HUES64 (cell line): ENCODE data around the gene UMPS.

Source experiments
- H3K27ac ChIP-seq: 2 replicates; pipeline ENCODE4 v1.7.0; 2013; ENCODE audit warnings: low read depth, low read length, inconsistent platforms
- H3K27me3 ChIP-seq: 2 replicates; pipeline ENCODE4 v1.6.1; 2013; ENCODE audit warnings: mild to moderate bottlenecking, low read length; ENCODE audit not compliant: insufficient read depth
- H3K36me3 ChIP-seq: 2 replicates; pipeline ENCODE4 v1.6.1; 2013; ENCODE audit warnings: mild to moderate bottlenecking, low read length; ENCODE audit not compliant: insufficient read depth
- H3K4me1 ChIP-seq: 2 replicates; pipeline ENCODE4 v1.6.1; 2013; ENCODE audit warnings: mild to moderate bottlenecking, low read length, moderate library complexity; ENCODE audit not compliant: insufficient read depth
- H3K4me3 ChIP-seq: 2 replicates; pipeline ENCODE4 v1.5.1; 2013; ENCODE audit warnings: mild to moderate bottlenecking, low read length, moderate library complexity
- H3K9ac ChIP-seq: 2 replicates; pipeline ENCODE4 v1.6.1; 2013; ENCODE audit warnings: mild to moderate bottlenecking, low read depth, low read length
- H3K9me3 ChIP-seq: 2 replicates; pipeline ENCODE4 v1.6.1; 2013; ENCODE audit warnings: low read depth, low read length; ENCODE audit not compliant: insufficient read depth
- WGBS: fragments of 150-250, 120-280 bp; methylation state at CpG from one replicate; pipeline ENCODE4 v1.1.7; 2013; ENCODE audit warnings: missing lambda C conversion rate; 5-methylcytosine and 5-hydroxymethylcytosine counted together

The UMPS gene

DNA sequence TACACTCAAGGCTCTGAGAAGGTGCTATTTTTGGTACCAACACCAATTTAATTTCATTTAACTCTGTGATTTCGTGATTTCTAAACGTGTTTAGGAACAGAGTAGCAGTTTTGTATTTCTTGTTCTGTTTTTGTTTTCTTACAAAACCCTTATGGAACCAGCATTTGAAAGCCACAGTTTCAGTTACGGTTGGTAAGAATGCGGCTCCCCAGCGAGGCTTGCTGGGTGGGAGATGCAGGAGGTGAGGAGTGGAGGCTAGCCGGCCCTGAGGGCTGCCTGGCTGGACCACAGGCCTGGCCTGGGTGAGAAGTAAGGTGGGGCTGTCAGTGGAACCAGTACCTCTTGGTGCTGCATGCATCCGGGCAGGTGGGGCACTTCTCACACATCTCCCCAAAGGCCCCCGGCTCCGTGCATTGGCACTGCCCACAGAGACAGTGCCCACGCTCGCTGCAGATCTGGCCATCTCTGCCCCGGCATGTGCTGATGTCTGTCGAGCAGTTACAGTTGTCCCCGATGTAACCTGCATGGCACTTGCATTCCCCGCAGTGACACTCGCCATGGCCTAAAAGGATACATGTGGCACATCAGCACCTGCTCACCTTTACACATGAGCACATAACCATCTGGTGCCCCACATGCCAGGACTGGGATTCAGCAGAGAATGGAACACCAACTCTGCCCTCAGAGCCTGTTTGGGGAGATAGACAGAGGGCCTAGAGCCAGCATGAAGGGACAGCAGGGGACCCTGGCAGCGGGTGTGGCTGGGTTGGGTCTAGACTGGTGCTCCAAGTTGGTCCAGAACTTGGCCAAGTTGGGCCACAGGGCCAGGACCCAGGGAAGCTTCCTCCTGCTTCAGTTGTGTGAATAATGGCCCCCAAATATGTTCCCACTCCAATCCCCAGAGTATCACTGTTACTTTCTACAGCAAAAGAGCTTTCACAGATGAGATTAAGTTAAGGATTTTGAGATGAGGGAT, 43.4 kb downstream of the UMPS start:
- peaks cover 64% of the 10 kb centered on the region for H3K36me3 ChIP-seq
- WGBS: 96% methylated on average over 17 of the region's 17 CpGs
- no peak overlapping the region; the same call in 1 of the 2 replicates for H3K27ac ChIP-seq
- no peak overlapping the region for H3K9ac ChIP-seq
- peaks cover 19% of the 10 kb centered on the region for H3K4me1 ChIP-seq
- H3K9me3 ChIP-seq: no peaks in the 10 kb centered on the region
- H3K4me3 ChIP-seq: no peak overlapping the region
- no peaks in the 10 kb centered on the region for H3K27me3 ChIP-seq

DNA sequence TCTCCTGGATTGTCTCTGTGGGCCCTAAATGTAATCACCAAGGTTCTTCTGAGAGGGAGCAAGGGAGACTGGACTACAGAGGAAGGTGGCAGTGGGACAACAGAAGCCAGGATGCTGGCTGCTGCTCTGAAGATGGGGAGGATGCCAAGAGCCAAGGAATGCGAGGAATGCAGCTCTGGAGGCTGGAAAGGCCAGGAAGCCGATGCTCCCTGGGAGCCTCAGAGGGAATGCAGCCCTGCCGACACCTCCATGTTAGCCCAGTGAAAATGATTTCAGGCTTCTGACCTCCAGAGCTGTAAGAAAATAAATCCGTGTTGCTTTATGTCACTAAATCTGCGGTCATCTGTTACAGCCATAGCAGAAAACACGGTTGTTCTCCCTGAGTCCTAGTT, 44.1 kb downstream of the UMPS start:
- Histone ChIP-seq H3K4me3 (no peak overlapping the region), H3K36me3 (peaks cover 61% of the 10 kb centered on the region), H3K27ac (peak overlapping the region; percentile 74), H3K27me3 (no peaks in the 10 kb centered on the region), H3K9me3 (no peaks in the 10 kb centered on the region), H3K4me1 (peaks cover 19% of the 10 kb centered on the region), H3K9ac (peak overlapping the region; percentile 19; the same call in 1 of the 2 replicates)
- WGBS: 69% methylated on average over 6 of the region's 6 CpGs

DNA sequence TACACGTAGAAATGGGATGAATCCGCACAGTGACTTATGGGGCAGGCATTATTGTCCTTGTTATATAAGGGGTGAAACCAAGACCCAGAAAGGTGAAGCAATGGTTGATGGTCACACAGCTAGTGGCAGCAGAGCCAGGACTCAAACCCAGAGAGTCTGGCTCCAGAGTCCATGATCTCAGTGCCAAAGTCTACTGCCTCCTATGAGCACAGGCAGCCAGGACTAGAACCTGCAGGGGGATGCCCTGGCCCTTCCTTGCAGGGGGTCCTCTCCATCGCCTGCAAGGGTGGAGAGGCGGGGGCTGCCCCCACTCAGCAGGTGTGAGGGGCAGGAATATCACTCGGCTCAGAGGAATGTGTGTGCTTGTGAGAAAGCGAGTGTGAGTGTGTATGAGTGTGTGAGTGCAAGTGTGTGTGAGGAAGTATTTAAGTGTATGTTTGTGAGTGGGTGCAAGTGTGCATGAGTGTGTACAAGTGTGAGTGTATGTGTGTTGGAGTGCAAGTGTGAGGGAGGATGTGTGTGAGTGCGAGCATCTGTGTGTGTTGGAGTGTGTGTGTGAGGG, 44.7 kb downstream of the UMPS start:
- Histone ChIP-seq H3K9me3 (no peaks in the 10 kb centered on the region), H3K9ac (peak overlapping the region; percentile 19; the same call in 1 of the 2 replicates), H3K4me1 (peaks cover 20% of the 10 kb centered on the region), H3K4me3 (no peak overlapping the region), H3K27ac (peak overlapping the region; percentile 74), H3K36me3 (peaks cover 56% of the 10 kb centered on the region), H3K27me3 (no peaks in the 10 kb centered on the region)
- 80% methylated on average over 7 of the region's 7 CpGs for WGBS

DNA sequence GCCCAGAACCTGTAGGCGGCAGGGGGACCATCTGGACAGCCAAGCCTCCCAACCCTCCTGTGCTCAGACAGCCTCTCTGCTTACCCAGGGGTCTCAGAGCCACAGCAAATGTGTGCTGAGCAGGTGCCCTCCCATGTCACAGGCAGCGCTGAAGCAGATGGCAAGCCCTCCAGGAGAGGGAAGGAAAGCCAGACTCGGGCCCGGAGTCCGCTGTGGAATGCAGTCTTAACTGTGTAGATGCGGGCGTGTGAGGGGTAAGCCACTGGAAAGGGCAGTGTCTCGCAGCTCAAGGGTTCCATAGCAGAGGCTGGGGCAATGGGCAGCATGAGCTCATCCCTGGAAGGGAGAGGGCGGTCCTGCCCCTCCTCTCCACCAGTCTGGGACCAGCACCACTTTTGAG, 45.6 kb downstream of the UMPS start:
- Histone ChIP-seq H3K4me3 (no peak overlapping the region), H3K27me3 (no peaks in the 10 kb centered on the region), H3K27ac (no peak overlapping the region), H3K36me3 (peaks cover 57% of the 10 kb centered on the region), H3K9me3 (no peaks in the 10 kb centered on the region), H3K9ac (no peak overlapping the region), H3K4me1 (peaks cover 27% of the 10 kb centered on the region)
- WGBS: 88% methylated on average over 9 of the region's 9 CpGs

DNA sequence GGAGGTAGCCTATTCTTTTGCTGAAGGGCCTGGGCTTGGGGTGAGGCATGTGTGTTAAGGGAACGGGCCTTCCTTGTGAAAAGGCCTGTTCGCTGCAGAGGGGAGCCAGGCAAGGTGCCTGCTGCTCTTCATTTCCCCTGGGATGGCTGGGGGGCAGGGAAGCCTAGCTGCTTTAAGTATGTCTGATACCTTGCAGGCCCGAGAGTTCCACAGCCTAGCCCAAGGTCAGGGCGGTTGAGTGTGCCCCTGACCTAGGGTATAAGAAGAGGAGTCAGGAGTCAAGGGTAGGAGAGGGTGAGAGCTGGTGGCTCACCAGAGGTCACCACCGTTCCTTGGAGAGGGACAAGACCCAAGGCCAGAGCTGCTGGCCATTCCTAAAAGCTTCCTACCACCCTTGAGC, 46.6 kb downstream of the UMPS start:
- no peak overlapping the region for H3K9ac ChIP-seq
- no peaks in the 10 kb centered on the region for H3K9me3 ChIP-seq
- 89% methylated on average over 5 of the region's 5 CpGs for WGBS
- peaks cover 48% of the 10 kb centered on the region for H3K36me3 ChIP-seq
- peaks cover 34% of the 10 kb centered on the region for H3K4me1 ChIP-seq
- H3K27me3 ChIP-seq: no peaks in the 10 kb centered on the region
- no peak overlapping the region for H3K27ac ChIP-seq
- no peak overlapping the region for H3K4me3 ChIP-seq

DNA sequence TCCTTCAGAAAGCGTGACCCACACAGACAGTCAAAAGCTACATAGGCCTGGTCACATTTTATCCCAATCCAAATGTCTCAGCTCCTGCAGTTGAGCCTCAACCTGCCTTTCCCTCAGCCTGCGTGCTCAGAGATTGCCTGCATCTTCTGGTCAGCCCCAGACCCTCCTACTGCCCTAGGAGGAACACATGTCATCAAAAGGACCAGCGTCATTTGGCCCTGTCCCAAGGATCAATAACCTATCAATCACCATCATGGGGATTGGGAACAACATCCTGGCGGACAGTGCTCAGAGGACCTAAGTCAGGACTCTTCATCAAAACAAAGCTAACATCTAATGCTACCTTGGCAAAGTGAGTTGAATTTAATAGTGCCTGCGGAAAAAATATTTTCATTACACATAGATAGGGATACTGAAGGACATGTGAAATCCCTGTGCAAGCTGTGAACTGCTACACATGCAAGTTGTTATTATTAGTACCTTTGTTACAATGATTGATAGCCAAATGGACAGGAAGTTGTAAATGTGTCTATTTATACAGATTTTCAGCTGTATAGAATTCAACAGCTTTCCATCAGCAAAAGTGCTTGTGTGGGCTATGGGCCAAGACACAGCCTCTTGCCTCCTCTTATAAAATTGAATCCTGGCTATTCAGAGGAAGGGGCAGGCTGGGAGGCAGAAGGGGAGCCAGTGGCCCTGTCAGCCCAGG, 47.7 kb downstream of the UMPS start:
- Histone ChIP-seq H3K9ac (no peak overlapping the region), H3K36me3 (peaks cover 44% of the 10 kb centered on the region), H3K4me1 (peaks cover 39% of the 10 kb centered on the region), H3K27ac (no peak overlapping the region), H3K9me3 (no peaks in the 10 kb centered on the region), H3K4me3 (no peak overlapping the region), H3K27me3 (no peaks in the 10 kb centered on the region)
- 95% methylated on average over 4 of the region's 5 CpGs for whole genome bisulfite sequencing

DNA sequence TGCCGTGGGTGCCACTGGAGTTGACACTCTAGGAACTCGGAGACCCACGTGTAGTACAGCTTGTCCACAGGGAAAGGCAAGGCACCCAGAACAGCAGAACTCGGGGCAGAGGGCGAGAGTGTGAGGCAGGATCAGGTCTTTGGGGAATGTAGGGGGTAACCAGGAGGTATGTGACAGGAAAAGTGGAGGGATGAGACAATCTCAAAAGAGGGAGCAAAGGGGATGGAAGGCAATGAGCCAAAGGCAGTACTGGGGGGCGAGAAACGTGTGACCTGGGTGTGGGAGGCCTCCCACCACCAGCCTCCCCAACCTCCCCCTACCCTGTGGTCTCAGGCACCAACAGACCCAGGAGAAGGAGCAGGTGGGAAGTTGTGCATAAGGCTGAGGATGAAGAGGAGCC, 48.9 kb downstream of the UMPS start:
- no peak overlapping the region for H3K9ac ChIP-seq
- no peaks in the 10 kb centered on the region for H3K9me3 ChIP-seq
- 93% methylated on average over 5 of the region's 7 CpGs for WGBS
- no peak overlapping the region for H3K4me3 ChIP-seq
- H3K27ac ChIP-seq: no peak overlapping the region
- peaks cover 34% of the 10 kb centered on the region for H3K4me1 ChIP-seq
- peaks cover 42% of the 10 kb centered on the region for H3K36me3 ChIP-seq
- no peaks in the 10 kb centered on the region for H3K27me3 ChIP-seq

DNA sequence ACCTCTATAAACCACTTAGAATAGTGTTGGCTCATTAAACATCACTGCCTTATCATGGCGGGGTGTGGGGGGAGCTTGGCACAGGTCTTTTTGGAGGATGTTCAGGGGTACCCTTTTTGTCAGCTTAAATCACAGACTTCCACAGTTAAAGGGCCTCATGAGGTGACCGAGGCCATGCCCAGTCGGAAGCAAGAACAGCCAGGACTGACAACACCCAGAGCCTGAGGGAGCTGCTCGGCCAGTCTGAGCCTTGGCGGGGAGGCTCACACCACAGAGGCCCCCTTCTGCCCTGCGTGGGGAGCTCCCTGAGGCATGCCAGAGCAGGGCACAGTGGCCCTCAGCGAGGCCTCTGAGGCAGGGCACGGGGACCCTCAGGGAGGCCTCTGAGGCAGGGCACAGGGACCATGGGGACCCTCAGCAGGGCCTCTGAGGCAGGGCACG, 49.5 kb downstream of the UMPS start:
- Histone ChIP-seq H3K4me3 (no peak overlapping the region), H3K9ac (peak overlapping the region; percentile 33; the same call in 1 of the 2 replicates), H3K36me3 (peaks cover 46% of the 10 kb centered on the region), H3K27ac (no peak overlapping the region), H3K9me3 (no peaks in the 10 kb centered on the region), H3K27me3 (no peaks in the 10 kb centered on the region), H3K4me1 (peaks cover 29% of the 10 kb centered on the region)
- 87% methylated on average over 9 of the region's 9 CpGs for WGBS

DNA sequence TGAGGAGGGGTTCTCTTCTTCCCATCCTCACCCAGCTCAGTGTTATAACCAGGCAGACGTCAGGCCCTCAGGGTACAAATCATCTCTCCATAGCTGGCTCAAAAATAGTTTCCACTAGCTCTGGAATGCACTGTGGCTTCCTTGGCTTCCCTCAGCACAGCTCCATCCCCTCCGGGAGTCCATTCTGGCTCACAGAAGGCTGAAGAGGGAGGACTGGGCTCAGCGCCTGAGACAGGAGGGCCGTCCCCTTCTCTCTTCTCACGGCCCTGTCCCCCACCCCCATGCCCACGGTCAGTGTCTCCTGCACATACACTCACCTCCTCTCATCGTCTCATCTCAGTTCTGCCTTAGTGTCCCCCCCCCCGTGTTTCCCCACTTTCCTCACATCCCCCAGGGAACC, 50.1 kb downstream of the UMPS start:
- peaks cover 50% of the 10 kb centered on the region for H3K36me3 ChIP-seq
- H3K9me3 ChIP-seq: no peaks in the 10 kb centered on the region
- no peak overlapping the region for H3K4me3 ChIP-seq
- 70% methylated on average over 7 of the region's 8 CpGs for WGBS
- H3K27ac ChIP-seq: peak overlapping the region; percentile 44; the same call in 1 of the 2 replicates
- H3K9ac ChIP-seq: peak overlapping the region; percentile 33; the same call in 1 of the 2 replicates
- peaks cover 23% of the 10 kb centered on the region for H3K4me1 ChIP-seq
- no peaks in the 10 kb centered on the region for H3K27me3 ChIP-seq

DNA sequence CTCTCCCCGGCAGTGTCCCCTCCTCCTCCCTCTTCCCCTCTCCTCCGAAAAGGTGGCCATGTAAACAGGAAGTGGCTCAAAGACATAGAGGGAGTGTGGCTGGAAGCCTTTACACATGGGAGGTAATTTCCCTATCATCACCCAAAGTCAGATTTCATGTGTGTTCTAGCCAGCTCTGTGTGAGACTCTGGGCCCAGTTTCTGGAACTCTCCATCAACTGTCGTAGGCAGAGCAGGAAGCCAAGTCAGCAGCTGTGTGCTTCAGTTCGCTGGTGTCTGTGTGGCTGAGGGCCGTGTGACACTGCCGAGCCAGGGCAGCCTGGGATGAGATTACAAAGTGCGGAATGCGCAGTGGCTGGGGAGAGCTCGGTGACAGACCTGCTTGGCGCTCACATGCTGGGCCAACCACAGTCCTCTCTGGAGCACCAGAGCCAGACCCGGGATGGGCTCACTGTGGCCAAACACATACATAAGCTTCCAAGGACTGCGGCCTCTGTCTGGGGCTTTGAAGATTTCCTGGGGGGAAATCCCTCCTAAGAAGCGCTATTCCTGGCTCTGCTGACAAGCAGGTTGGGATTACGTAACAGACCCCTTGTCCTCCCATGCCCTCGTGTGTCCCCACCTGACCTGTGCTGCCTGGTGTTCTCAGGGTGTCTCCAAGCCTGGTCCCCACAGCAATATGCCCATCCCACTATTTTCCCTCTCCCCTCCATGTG, 50.7 kb downstream of the UMPS start:
- 63% methylated on average over 13 of the region's 15 CpGs for WGBS
- Histone ChIP-seq H3K9ac (no peak overlapping the region), H3K27me3 (no peaks in the 10 kb centered on the region), H3K27ac (peak overlapping the region; percentile 44), H3K4me1 (peaks cover 23% of the 10 kb centered on the region), H3K9me3 (no peaks in the 10 kb centered on the region), H3K4me3 (no peak overlapping the region), H3K36me3 (peaks cover 50% of the 10 kb centered on the region)
